ENCODE measurements around the gene DERL2.

DNA sequence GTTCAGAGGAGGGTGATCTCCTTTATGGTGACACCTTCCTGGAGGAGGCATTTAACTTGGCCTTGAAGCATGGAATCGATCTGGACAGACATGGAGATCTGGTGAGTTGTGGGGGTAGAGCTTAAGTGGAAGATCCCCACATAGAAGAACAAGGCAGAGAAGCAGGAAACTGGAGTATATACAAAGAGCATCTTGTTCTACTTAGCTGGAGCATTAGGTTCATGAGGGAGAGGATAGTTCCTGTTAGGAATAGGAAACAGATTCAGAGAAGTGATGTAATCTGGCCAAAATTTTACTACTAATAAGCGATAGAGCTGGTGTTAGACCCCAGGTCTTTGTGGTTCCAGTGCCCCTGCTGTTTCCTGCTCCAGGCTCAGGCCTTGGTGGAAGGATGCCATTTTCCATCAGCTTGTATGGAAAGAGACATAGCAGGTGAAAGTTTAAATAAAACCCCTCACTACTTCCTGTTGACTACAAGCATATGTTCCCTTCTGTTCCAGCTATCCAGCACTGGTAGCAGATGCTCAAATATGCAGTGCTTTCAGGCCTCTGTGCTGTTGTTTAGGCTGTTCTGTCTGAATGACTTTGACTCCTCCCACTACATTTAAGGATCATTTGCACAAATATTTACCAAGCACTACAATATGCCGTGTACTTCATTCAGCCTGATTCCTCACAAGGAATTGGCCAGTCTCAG lies 56.6 kb downstream of the DERL2 start:
- TF ChIP-seq CTCF (IDR thresholded peaks at IDR 0.05): no peak
- TF ChIP-seq POLR2A (IDR thresholded peaks at IDR 0.05): no peak

All from thyroid gland (tissue), 4 donors.